Smooth muscle cell of the brain vasculature (primary cell): Measurements from ENCODE around the gene FMO5.
"Not testable (repeated sequence)": the region's sequence is repeated elsewhere in the genome, so short reads cannot be mapped to it uniquely, and the experiment has no call there.

Experiments used
- DNase-seq: peaks from one replicate; pipeline ENCODE4 v3.0.0-alpha.2; 2012; ENCODE audit warnings: low read depth, low spot score

FMO5 gene

GRCh38 chr1:147225193-147225730 is at the start of gene FMO5:
Gene FMO5 (minus strand): TSS chr1:147225339. CDS start chr1:147225029, 310 bp downstream.
- DNase-seq: peak; percentile 26

GRCh38 chr1:147273409-147274336 is 48.5 kb upstream of the FMO5 start:
- peak; percentile 39 for DNase-seq

GRCh38 chr1:147272042-147272441 is 46.9 kb upstream of the FMO5 start:
- no peak for DNase-seq

GRCh38 chr1:147270721-147271120 is 45.6 kb upstream of the FMO5 start:
- DNase-seq: no peak

- no peak for DNase-seq
Observed at GRCh38 chr1:147267711-147268110, 42.6 kb upstream of the FMO5 start.

- no peak for DNase-seq
Observed at GRCh38 chr1:147266381-147266780, 41.2 kb upstream of the FMO5 start.

GRCh38 chr1:147264158-147264768 is 39.1 kb upstream of the FMO5 start:
- no peak for DNase-seq

- no peak for DNase-seq
Observed at GRCh38 chr1:147260956-147261355, 35.8 kb upstream of the FMO5 start.

GRCh38 chr1:147252540-147252939 is 27.4 kb upstream of the FMO5 start:
- DNase-seq: no peak

- no peak for DNase-seq
Observed at GRCh38 chr1:147247656-147248238, 22.6 kb upstream of the FMO5 start.

GRCh38 chr1:147246910-147247655 is 21.9 kb upstream of the FMO5 start:
- no peak for DNase-seq

- DNase-seq: no peak
Observed at GRCh38 chr1:147246044-147246690, 21.0 kb upstream of the FMO5 start.

- no peak for DNase-seq
Observed at GRCh38 chr1:147245586-147246021, 20.5 kb upstream of the FMO5 start.

GRCh38 chr1:147245129-147245528 is 20.0 kb upstream of the FMO5 start:
- DNase-seq: no peak

GRCh38 chr1:147243841-147244240 is 18.7 kb upstream of the FMO5 start:
- DNase-seq: no peak

GRCh38 chr1:147243228-147243685 is 18.1 kb upstream of the FMO5 start:
- DNase-seq: no peak

GRCh38 chr1:147242449-147243227 is 17.5 kb upstream of the FMO5 start, which contains the start of gene CHD1L:
Gene CHD1L (plus strand): TSS chr1:147242684. CDS start chr1:147242704, 20 bp downstream.
- peak; percentile 93 for DNase-seq

GRCh38 chr1:147241934-147242448 is 16.9 kb upstream of the FMO5 start:
- DNase-seq: no peak

- DNase-seq: not testable (repeated sequence)
Observed at GRCh38 chr1:147240131-147240721, 15.1 kb upstream of the FMO5 start.
